NCI-H187 treated with DMSO at 0.1 percent for 48 hours (cell line): Measurements from ENCODE around the gene TEX261.

Source experiments
- DNase-seq: peaks from one replicate; lab custom pipeline; 2025; lab: John Stamatoyannopoulos, UW

Gene TEX261

GRCh38 chr2:70981421-70981820, 13.3 kb downstream of the TEX261 start:
- DNase-seq, result no peak

GRCh38 chr2:70979626-70980025, 15.0 kb downstream of the TEX261 start:
- DNase-seq, result no peak

- DNase-seq, result no peak
These were observed 15.5 kb downstream of the TEX261 start for GRCh38 chr2:70979180-70979488.

GRCh38 chr2:70978341-70979179, 16.1 kb downstream of the TEX261 start, which contains the start of gene ANKRD53:
TSS of gene ANKRD53 (plus strand) at chr2:70978630. CDS start at chr2:70978646, 16 bp downstream.
- DNase-seq, result no peak

- DNase-seq, result no peak
These were observed 17.0 kb downstream of the TEX261 start for GRCh38 chr2:70977605-70978205.

- DNase-seq, result no peak
These were observed 19.4 kb downstream of the TEX261 start for GRCh38 chr2:70975237-70975636.

- DNase-seq, result no peak
These were observed 20.1 kb downstream of the TEX261 start for GRCh38 chr2:70974592-70974991.

- no peak for DNase-seq
These were observed 27.5 kb downstream of the TEX261 start for GRCh38 chr2:70967189-70967588.

GRCh38 chr2:70966681-70967080, 28.0 kb downstream of the TEX261 start:
- no peak for DNase-seq

- DNase-seq, result no peak
These were observed 29.2 kb downstream of the TEX261 start for GRCh38 chr2:70965506-70965905.

GRCh38 chr2:70964596-70965386, 29.9 kb downstream of the TEX261 start:
- DNase-seq, result no peak

GRCh38 chr2:70964133-70964532, 30.5 kb downstream of the TEX261 start:
- DNase-seq, result no peak

- DNase-seq, result no peak
These were observed 31.5 kb downstream of the TEX261 start for GRCh38 chr2:70962885-70963878.

GRCh38 chr2:70962211-70962884, 32.3 kb downstream of the TEX261 start:
- DNase-seq, result no peak

- no peak for DNase-seq
These were observed 33.1 kb downstream of the TEX261 start for GRCh38 chr2:70961648-70961994.

- DNase-seq, result no peak
These were observed 33.6 kb downstream of the TEX261 start for GRCh38 chr2:70960833-70961647.

- DNase-seq, result no peak
These were observed 34.5 kb downstream of the TEX261 start for GRCh38 chr2:70959851-70960832.

- DNase-seq, result no peak
These were observed 35.4 kb downstream of the TEX261 start for GRCh38 chr2:70959271-70959761.

GRCh38 chr2:70958759-70959158, 35.9 kb downstream of the TEX261 start:
- no peak for DNase-seq
